NCI-H1436 (cell line): Measurements from ENCODE around the gene RAP1GAP.

Experiments
- DNase-seq: peaks from one replicate; lab custom pipeline; 2025; lab: John Stamatoyannopoulos, UW

Gene RAP1GAP

GRCh38 chr1:21625390-21626190 is 43.6 kb downstream of the RAP1GAP start:
- DNase-seq = no peak

- no peak for DNase-seq
Measured at GRCh38 chr1:21624571-21625389, 44.4 kb downstream of the RAP1GAP start.

- DNase-seq = no peak
Measured at GRCh38 chr1:21623410-21623961, 45.7 kb downstream of the RAP1GAP start.

- DNase-seq = no peak
Measured at GRCh38 chr1:21622466-21623315, 46.5 kb downstream of the RAP1GAP start.

GRCh38 chr1:21621761-21622436 is 47.3 kb downstream of the RAP1GAP start:
- no peak for DNase-seq

- DNase-seq = no peak
Measured at GRCh38 chr1:21621051-21621450, 48.1 kb downstream of the RAP1GAP start.

- DNase-seq = no peak
Measured at GRCh38 chr1:21620496-21620895, 48.7 kb downstream of the RAP1GAP start.

- no peak for DNase-seq
Measured at GRCh38 chr1:21620011-21620410, 49.1 kb downstream of the RAP1GAP start.

GRCh38 chr1:21619375-21619947 is 49.7 kb downstream of the RAP1GAP start:
- no peak for DNase-seq

GRCh38 chr1:21618561-21619374 is 50.4 kb downstream of the RAP1GAP start:
- no peak for DNase-seq

- DNase-seq = no peak
Measured at GRCh38 chr1:21618059-21618458, 51.1 kb downstream of the RAP1GAP start.

- no peak for DNase-seq
Measured at GRCh38 chr1:21617126-21617738, 51.9 kb downstream of the RAP1GAP start.

GRCh38 chr1:21616372-21616771 is 52.8 kb downstream of the RAP1GAP start:
- DNase-seq = no peak

GRCh38 chr1:21614419-21615115 is 54.6 kb downstream of the RAP1GAP start:
- no peak for DNase-seq

GRCh38 chr1:21613072-21613867 is 55.9 kb downstream of the RAP1GAP start:
- no peak for DNase-seq

- no peak for DNase-seq
Measured at GRCh38 chr1:21612057-21612456, 57.1 kb downstream of the RAP1GAP start.

GRCh38 chr1:21610989-21611785 is 58.0 kb downstream of the RAP1GAP start:
- no peak for DNase-seq
